HepG2 (cell line): ENCODE measurements around the gene PTCD2. TPM values are rescaled to one million over a fixed set of nuclear protein-coding genes. Genes with fewer than 3 reads are reported as not detected.

Source experiments
- ASH2L ChIP-seq: fragments of 300-600, 200-600 bp; sonication (generic); IDR thresholded peaks from 2 replicates; pipeline ENCODE4 v1.7.0; 2017; ENCODE audit warnings: low read depth, mild to moderate bottlenecking, moderate library complexity, mixed read lengths, low read length; ENCODE audit not compliant: insufficient read length
- ATF7 ChIP-seq, 2 experiments: fragments of 450-650 bp in 1 of 2; sonication (generic) in 1 of 2; formaldehyde crosslinking in 1 of 2; IDR thresholded peaks; 2 replicates each; pipeline versions ENCODE4 v1.4.0 to v1.6.1; 2016 to 2020; ENCODE audit warnings: antibody characterized with exemption in 1 of 2, mild to moderate bottlenecking in 1 of 2, missing genetic modification reagents in 1 of 2
- CBFB ChIP-seq: sonication (generic); formaldehyde crosslinking; IDR thresholded peaks from 2 replicates; pipeline ENCODE4 v1.4.0; 2020; ENCODE audit warnings: missing genetic modification reagents
- CERS6 ChIP-seq: sonication (generic); formaldehyde crosslinking; IDR thresholded peaks from 2 replicates; pipeline ENCODE4 v1.5.0; 2020; ENCODE audit warnings: missing genetic modification reagents
- FOXA1 ChIP-seq, 2 experiments: fragments of 450-650 bp in 1 of 2; sonication (generic) in 1 of 2; formaldehyde crosslinking in 1 of 2; IDR thresholded peaks; 2 replicates each; pipeline versions ENCODE4 v1.4.0 to v1.6.1; 2016 to 2020; ENCODE audit warnings: missing genetic modification reagents in 1 of 2
- HNF4G ChIP-seq, 2 experiments: sonication (generic) in 1 of 2; formaldehyde crosslinking in 1 of 2; IDR thresholded peaks; 2 replicates each; pipeline versions ENCODE4 v1.4.0 to v1.6.1; 2011 to 2020; ENCODE audit warnings: borderline replicate concordance in 2 of 2, low read depth in 2 of 2, mild to moderate bottlenecking in 2 of 2, low read length in 1 of 2, missing genetic modification reagents in 1 of 2, moderate library complexity in 1 of 2
- HNRNPUL1 ChIP-seq: fragments of 200-400 bp; formaldehyde crosslinking; IDR thresholded peaks from 2 replicates; pipeline ENCODE4 v1.6.1; 2017; ENCODE audit warnings: low read depth, mild to moderate bottlenecking, low read length, moderate library complexity
- HOXA7 ChIP-seq: sonication (generic); formaldehyde crosslinking; IDR thresholded peaks from 2 replicates; pipeline ENCODE4 v1.8.1; 2022; ENCODE audit warnings: mild to moderate bottlenecking, missing genetic modification reagents, moderate library complexity
- ISL2 ChIP-seq: sonication (generic); formaldehyde crosslinking; IDR thresholded peaks from 2 replicates; pipeline ENCODE4 v1.5.0; 2020; ENCODE audit warnings: missing genetic modification reagents
- KDM5B ChIP-seq: sonication (generic); formaldehyde crosslinking; IDR thresholded peaks from 2 replicates; pipeline ENCODE4 v1.4.0; 2020; ENCODE audit warnings: missing genetic modification reagents, mild to moderate bottlenecking, borderline replicate concordance
- LCORL ChIP-seq, 2 experiments: fragments of 450-650 bp in 1 of 2; sonication (generic) in 1 of 2; formaldehyde crosslinking in 1 of 2; IDR thresholded peaks; 2 replicates each; pipeline versions ENCODE4 v1.5.0 to v1.6.1; 2017 to 2020; ENCODE audit warnings: antibody characterized with exemption in 1 of 2, missing genetic modification reagents in 1 of 2
- NKX3-1 ChIP-seq: sonication (generic); formaldehyde crosslinking; IDR thresholded peaks from 2 replicates; pipeline ENCODE4 v1.5.0; 2020; ENCODE audit warnings: missing genetic modification reagents
- NR2F6 ChIP-seq, 2 experiments: IDR thresholded peaks; 2 replicates each; pipeline ENCODE4 v1.6.1; 2016; ENCODE audit warnings: antibody characterized with exemption in 1 of 2, mild to moderate bottlenecking in 1 of 2
- PLRG1 ChIP-seq: fragments of 450-650 bp; conservative IDR thresholded peaks from 2 replicates; pipeline ENCODE4 v1.6.1; 2016
- SIN3A ChIP-seq: IDR thresholded peaks from 2 replicates; pipeline ENCODE4 v1.6.1; 2011; ENCODE audit warnings: low read depth, mild to moderate bottlenecking, control low read depth, low read length, borderline replicate concordance
- ZBTB1 ChIP-seq: sonication (generic); formaldehyde crosslinking; IDR thresholded peaks from 2 replicates; pipeline ENCODE4 v1.4.0; 2020; ENCODE audit warnings: missing genetic modification reagents, borderline replicate concordance
- ZFP82 ChIP-seq: sonication (generic); formaldehyde crosslinking; IDR thresholded peaks from 2 replicates; pipeline ENCODE4 v1.5.1; 2020; ENCODE audit warnings: mild to moderate bottlenecking, missing genetic modification reagents, borderline replicate concordance
- ZMAT3 ChIP-seq: sonication (generic); formaldehyde crosslinking; conservative IDR thresholded peaks from 2 replicates; pipeline ENCODE4 v1.7.0; 2021; ENCODE audit warnings: missing genetic modification reagents
- ZNF256 ChIP-seq: sonication (generic); formaldehyde crosslinking; conservative IDR thresholded peaks from 2 replicates; pipeline ENCODE4 v1.4.0; 2020; ENCODE audit warnings: missing genetic modification reagents
- ZNF33B ChIP-seq: sonication (generic); formaldehyde crosslinking; IDR thresholded peaks from 2 replicates; pipeline ENCODE4 v1.5.1; 2020; ENCODE audit warnings: mild to moderate bottlenecking, missing genetic modification reagents
- ZNF430 ChIP-seq: sonication (generic); formaldehyde crosslinking; IDR thresholded peaks from 2 replicates; pipeline ENCODE4 v1.9.0; 2021; ENCODE audit warnings: mild to moderate bottlenecking, missing genetic modification reagents
- ZNF558 ChIP-seq: sonication (generic); formaldehyde crosslinking; IDR thresholded peaks from 2 replicates; pipeline ENCODE4 v1.9.0; 2022; ENCODE audit warnings: mild to moderate bottlenecking, missing genetic modification reagents, borderline replicate concordance
- ZNF749 ChIP-seq: sonication (generic); formaldehyde crosslinking; IDR thresholded peaks from 2 replicates; pipeline ENCODE4 v1.8.0; 2022; ENCODE audit warnings: mild to moderate bottlenecking, missing genetic modification reagents, moderate library complexity, borderline replicate concordance
- polyA plus RNA-seq, 8 experiments: library from polyadenylated mRNA; depleted of rRNA in 3 of 8; stranded (reverse) in 7 of 8; unstranded in 1 of 8; fragments of >200 nt; fragmentation: Illumina TruSeq in 4 of 8; extraction: Trizol in 4 of 8; gene quantifications; 2 replicates each; pipeline versions ENCODE4 v1.2.1 to v1.2.3, GENCODE V29; 2011 to 2016; ENCODE audit warnings: low read depth in 4 of 8, missing spikeins in 1 of 8, mixed read lengths in 1 of 8; ENCODE audit not compliant: insufficient read depth in 1 of 8
- total RNA-seq, 5 experiments: library from RNA; depleted of rRNA; stranded (reverse); fragments of >200 nt; fragmentation: Illumina TruSeq; extraction: Trizol; gene quantifications; 2 replicates each; pipeline ENCODE4 v1.2.3, GENCODE V29; 2016; ENCODE audit warnings: low read depth in 1 of 5
- TF ChIP-seq, protein P1 (sequence below): sonication (generic); formaldehyde crosslinking; IDR thresholded peaks from 2 replicates; pipeline ENCODE4 v1.8.1; 2023; ENCODE audit warnings: mild to moderate bottlenecking, missing genetic modification reagents, borderline replicate concordance
- TF ChIP-seq, protein P2 (sequence below): sonication (generic); formaldehyde crosslinking; IDR thresholded peaks from 2 replicates; pipeline ENCODE4 v1.4.0; 2020; ENCODE audit warnings: missing genetic modification reagents
- TF ChIP-seq, protein P3 (sequence below): sonication (generic); formaldehyde crosslinking; conservative IDR thresholded peaks from 2 replicates; pipeline ENCODE4 v1.4.0; 2020; ENCODE audit warnings: missing genetic modification reagents

The PTCD2 gene
- total and polyA plus RNA-seq, 2 of the 13 experiments (the other 11 are each of a cell fraction or from before 2014, with no cell fraction given) = 5.3 to 6.4 TPM

- TF ChIP-seq FOXA1 (IDR thresholded peaks at IDR 0.05) (no peak), FOXA1 (CRISPR knock-in tag; IDR thresholded peaks at IDR 0.05) (no peak), SIN3A (peak; percentile 92; the same call in 1 of the 2 replicates), ATF7 (IDR thresholded peaks at IDR 0.05) (no peak), ATF7 (CRISPR knock-in tag; IDR thresholded peaks at IDR 0.05) (0 out of 2 replicates have a peak, but pooled peaks have one; percentile 20), CERS6 (no peak), ISL2 (CRISPR knock-in tag) (peak; percentile 64), ZNF749 (CRISPR knock-in tag) (no peak; the same call in 1 of the 2 replicates), ZBTB1 (CRISPR knock-in tag) (no peak), ZNF430 (CRISPR knock-in tag) (peak; percentile 83; the same call in 1 of the 2 replicates), ZNF558 (CRISPR knock-in tag) (peak; percentile 77; the same call in 1 of the 2 replicates), ZNF256 (CRISPR knock-in tag) (no peak), NKX3-1 (CRISPR knock-in tag) (peak; percentile 84), ZFP82 (peak; percentile 97; the same call in 1 of the 2 replicates), HNF4G (IDR thresholded peaks at IDR 0.05; ENCODE audit: borderline replicate concordance, low read depth, low read length) (no peak), HNF4G (CRISPR knock-in tag; IDR thresholded peaks at IDR 0.05; ENCODE audit: borderline replicate concordance, low read depth) (0 out of 2 replicates have a peak, but pooled peaks have one; percentile 66), ZMAT3 (CRISPR knock-in tag) (no peak; the same call in 1 of the 2 replicates), HNRNPUL1 (peak; percentile 37; the same call in 1 of the 2 replicates), NR2F6 (IDR thresholded peaks at IDR 0.05) (no peak), NR2F6 (CRISPR knock-in tag; IDR thresholded peaks at IDR 0.05) (no peak), PLRG1 (no peak), KDM5B (peak; percentile 98), CBFB (peak; percentile 81), ZNF33B (CRISPR knock-in tag) (peak; percentile 78; the same call in 1 of the 2 replicates), HOXA7 (CRISPR knock-in tag) (0 out of 2 replicates have a peak, but pooled peaks have one; percentile 75), ASH2L (peak; percentile 97), LCORL (IDR thresholded peaks at IDR 0.05) (no peak), LCORL (CRISPR knock-in tag; IDR thresholded peaks at IDR 0.05) (peak; percentile 91)
- TF ChIP-seq, protein P1, sequence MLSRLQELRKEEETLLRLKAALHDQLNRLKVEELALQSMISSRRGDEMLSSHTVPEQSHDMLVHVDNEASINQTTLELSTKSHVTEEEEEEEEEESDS (CRISPR knock-in tag) = no peak
- TF ChIP-seq, protein P2, sequence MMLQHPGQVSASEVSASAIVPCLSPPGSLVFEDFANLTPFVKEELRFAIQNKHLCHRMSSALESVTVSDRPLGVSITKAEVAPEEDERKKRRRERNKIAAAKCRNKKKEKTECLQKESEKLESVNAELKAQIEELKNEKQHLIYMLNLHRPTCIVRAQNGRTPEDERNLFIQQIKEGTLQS (CRISPR knock-in tag) = no peak
- TF ChIP-seq, protein P3, sequence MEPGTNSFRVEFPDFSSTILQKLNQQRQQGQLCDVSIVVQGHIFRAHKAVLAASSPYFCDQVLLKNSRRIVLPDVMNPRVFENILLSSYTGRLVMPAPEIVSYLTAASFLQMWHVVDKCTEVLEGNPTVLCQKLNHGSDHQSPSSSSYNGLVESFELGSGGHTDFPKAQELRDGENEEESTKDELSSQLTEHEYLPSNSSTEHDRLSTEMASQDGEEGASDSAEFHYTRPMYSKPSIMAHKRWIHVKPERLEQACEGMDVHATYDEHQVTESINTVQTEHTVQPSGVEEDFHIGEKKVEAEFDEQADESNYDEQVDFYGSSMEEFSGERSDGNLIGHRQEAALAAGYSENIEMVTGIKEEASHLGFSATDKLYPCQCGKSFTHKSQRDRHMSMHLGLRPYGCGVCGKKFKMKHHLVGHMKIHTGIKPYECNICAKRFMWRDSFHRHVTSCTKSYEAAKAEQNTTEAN (CRISPR knock-in tag) = peak; percentile 48; the same call in 1 of the 2 replicates
Measured at GRCh38 chr5:72307968-72308852, 12.0 kb upstream of the PTCD2 start (continued).
